Activated effector memory CD4-positive, alpha-beta T cell treated with Interleukin-2 at 50 U/mL for 16 hours (primary cell): Measurements from ENCODE around the gene ITGAV.

Experiments
- DNase-seq: peaks from one replicate; pipeline ENCODE4 v3.0.0-alpha.2; 2020

ITGAV gene

DNA sequence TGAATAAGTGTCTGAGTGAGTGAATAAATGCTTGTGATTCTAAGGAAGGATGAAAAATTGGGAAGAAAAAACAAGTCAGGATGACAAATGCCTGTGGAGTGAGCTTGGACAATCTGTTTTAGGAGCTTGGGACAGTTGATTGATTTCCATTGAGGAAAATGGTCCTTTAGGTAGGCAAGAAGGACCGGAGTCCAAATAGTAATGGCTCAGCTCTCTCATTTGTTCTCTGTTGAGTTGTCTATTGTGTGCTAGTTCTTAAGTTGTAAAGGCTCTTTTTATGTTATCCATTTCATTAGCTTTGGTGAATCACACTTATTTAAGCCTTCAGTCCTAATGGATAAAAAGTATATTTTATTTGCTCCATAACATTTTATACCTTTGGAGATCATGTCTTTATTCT lies 135.9 kb downstream of the ITGAV start:
- DNase-seq = no peak

DNA sequence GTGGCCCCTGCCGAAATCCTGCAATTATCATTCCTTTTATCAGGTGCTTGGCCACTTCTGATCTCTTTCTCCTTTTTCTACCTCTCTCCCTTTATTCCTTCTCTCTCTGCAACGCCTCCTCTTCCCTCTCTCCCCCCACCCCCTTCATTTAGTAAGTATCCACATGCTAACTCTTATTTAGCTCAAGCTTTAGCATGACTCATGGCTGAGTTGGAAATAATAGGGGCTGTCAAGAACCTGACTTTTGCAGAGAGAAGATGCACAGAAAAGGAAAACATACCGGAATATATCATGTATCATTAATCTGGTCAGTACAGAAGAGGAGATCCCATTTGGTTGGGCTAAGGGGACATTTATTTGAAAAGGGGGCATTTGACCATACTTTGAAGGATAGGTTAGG lies 137.1 kb downstream of the ITGAV start:
- no peak for DNase-seq

DNA sequence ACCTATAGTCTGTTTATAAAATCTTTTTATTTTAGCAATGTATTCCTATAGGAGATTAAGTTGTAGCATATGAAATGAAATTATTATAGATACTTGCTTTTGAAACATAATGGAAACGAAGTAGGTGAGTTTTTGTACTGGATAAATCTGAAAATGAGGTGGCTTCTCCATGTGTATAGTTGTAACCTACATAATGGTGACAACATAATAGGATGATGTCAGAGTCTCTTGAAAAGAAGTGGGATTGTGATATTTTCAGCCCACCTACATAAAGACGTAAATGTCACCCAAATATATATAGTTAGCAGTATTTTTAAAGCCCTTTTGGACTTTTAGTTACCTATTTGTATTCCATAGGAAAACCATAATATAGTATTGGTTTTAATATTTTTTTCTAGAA lies 138.8 kb downstream of the ITGAV start:
- DNase-seq = no peak
